ENCODE measurements around the gene C1QTNF9B. TPM values are rescaled to one million over a fixed set of nuclear protein-coding genes. Genes with fewer than 3 reads are reported as not detected.

C1QTNF9B gene
- total RNA-seq, 1 experiment from 2014 or later = not detected

- H3K4me3 ChIP-seq (ENCODE audit: low read length) = no peak overlapping the region
- H3F3A ChIP-seq (ENCODE audit: low read length, unreplicated experiment) = no peaks in the 10 kb centered on the region
- POLR2A ChIA-PET (ENCODE audit: unreplicated experiment) = interaction anchor here (0.7 kb wide), 1 partner anchor 107 kb away, joined by 4 read pairs; no protein-coding TSS in a partner anchor
- CTCF ChIA-PET = no interaction called here
- peak overlapping the region; percentile 9 for H3K27ac ChIP-seq (ENCODE audit: low read length)
- no peaks in the 10 kb centered on the region for H3K79me2 ChIP-seq (ENCODE audit: low read length)
- H3K27me3 ChIP-seq (ENCODE audit: low read length) = no peaks in the 10 kb centered on the region
- H3K9me3 ChIP-seq (ENCODE audit: low read length) = no peaks in the 10 kb centered on the region
- intact Hi-C loops (cut with micrococcal nuclease) = no loop called here
- H2AFZ ChIP-seq (ENCODE audit: low read length) = no peak overlapping the region
- H3K4me2 ChIP-seq (ENCODE audit: low read length) = no peak overlapping the region
- no peak for ATAC-seq
- H3K9ac ChIP-seq (ENCODE audit: low read length) = no peak overlapping the region
- H3K36me3 ChIP-seq (ENCODE audit: low read depth, low read length) = no peaks in the 10 kb centered on the region
- H4K20me1 ChIP-seq (ENCODE audit: low read length) = no peaks in the 10 kb centered on the region
- H3K4me1 ChIP-seq (ENCODE audit: insufficient read depth, low read length) = peaks cover 18% of the 10 kb centered on the region
- no peak for DNase-seq
- no peaks in the 10 kb centered on the region for H3K9me2 ChIP-seq (replicated peaks; ENCODE audit: low read length)
- BruUV-seq (replicated peaks) = no TSS peak
- TF ChIP-seq EZH2 (IDR thresholded peaks at IDR 0.05; ENCODE audit: low read length, unreplicated experiment) (no peak), EZH2phosphoT487 (IDR thresholded peaks at IDR 0.05; ENCODE audit: borderline replicate concordance, low read length) (no peak), CTCF (conservative IDR thresholded peaks at IDR 0.05; ENCODE audit: low read depth, low read length) (no peak)
Observed at GRCh38 chr13:23850134-23850533, 47.2 kb downstream of the C1QTNF9B start.

- CTCF ChIA-PET = no interaction called here
- H3K36me3 ChIP-seq (ENCODE audit: low read depth, low read length) = no peaks in the 10 kb centered on the region
- no peak overlapping the region for H2AFZ ChIP-seq (ENCODE audit: low read length)
- no peaks in the 10 kb centered on the region for H3F3A ChIP-seq (ENCODE audit: low read length, unreplicated experiment)
- H4K20me1 ChIP-seq (ENCODE audit: low read length) = no peaks in the 10 kb centered on the region
- H3K4me1 ChIP-seq (ENCODE audit: insufficient read depth, low read length) = peaks cover 18% of the 10 kb centered on the region
- ATAC-seq (no peak), DNase-seq (no peak)
- no peak overlapping the region for H3K4me3 ChIP-seq (ENCODE audit: low read length)
- no peaks in the 10 kb centered on the region for H3K9me3 ChIP-seq (ENCODE audit: low read length)
- H3K27ac ChIP-seq (ENCODE audit: low read length) = peak overlapping the region; percentile 9
- BruUV-seq (replicated peaks) = no TSS peak
- H3K9me2 ChIP-seq (replicated peaks; ENCODE audit: low read length) = no peaks in the 10 kb centered on the region
- no peak overlapping the region for H3K9ac ChIP-seq (ENCODE audit: low read length)
- H3K27me3 ChIP-seq (ENCODE audit: low read length) = no peaks in the 10 kb centered on the region
- intact Hi-C loops (cut with micrococcal nuclease) = no loop called here
- no peaks in the 10 kb centered on the region for H3K79me2 ChIP-seq (ENCODE audit: low read length)
- POLR2A ChIA-PET (ENCODE audit: unreplicated experiment) = no interaction called here
- TF ChIP-seq EZH2phosphoT487 (IDR thresholded peaks at IDR 0.05; ENCODE audit: borderline replicate concordance, low read length) (no peak), EZH2 (IDR thresholded peaks at IDR 0.05; ENCODE audit: low read length, unreplicated experiment) (no peak)
- no peak overlapping the region for H3K4me2 ChIP-seq (ENCODE audit: low read length)
Observed at GRCh38 chr13:23849670-23850069, 47.6 kb downstream of the C1QTNF9B start.

GRCh38 chr13:23848646-23849141 is 48.6 kb downstream of the C1QTNF9B start:
- no peaks in the 10 kb centered on the region for H3K9me2 ChIP-seq (replicated peaks; ENCODE audit: low read length)
- no peak for ATAC-seq
- no peak overlapping the region for H2AFZ ChIP-seq (ENCODE audit: low read length)
- no peaks in the 10 kb centered on the region for H4K20me1 ChIP-seq (ENCODE audit: low read length)
- H3K4me2 ChIP-seq (ENCODE audit: low read length) = no peak overlapping the region
- TF ChIP-seq EZH2 (IDR thresholded peaks at IDR 0.05; ENCODE audit: low read length, unreplicated experiment) (no peak), EZH2phosphoT487 (IDR thresholded peaks at IDR 0.05; ENCODE audit: borderline replicate concordance, low read length) (no peak), CTCF (conservative IDR thresholded peaks at IDR 0.05; ENCODE audit: low read depth, low read length) (no peak)
- H3K9me3 ChIP-seq (ENCODE audit: low read length) = no peaks in the 10 kb centered on the region
- ChIA-PET POLR2A (ENCODE audit: unreplicated experiment) (interaction anchor here (1.0 kb wide), 1 partner anchor 10 kb away, joined by 4 read pairs; no protein-coding TSS in a partner anchor), CTCF (no interaction called here)
- H3F3A ChIP-seq (ENCODE audit: low read length, unreplicated experiment) = no peaks in the 10 kb centered on the region
- H3K27me3 ChIP-seq (ENCODE audit: low read length) = no peaks in the 10 kb centered on the region
- no peak overlapping the region for H3K9ac ChIP-seq (ENCODE audit: low read length)
- H3K27ac ChIP-seq (ENCODE audit: low read length) = no peak overlapping the region
- H3K4me3 ChIP-seq (ENCODE audit: low read length) = no peak overlapping the region
- H3K4me1 ChIP-seq (ENCODE audit: insufficient read depth, low read length) = peaks cover 18% of the 10 kb centered on the region
- DNase-seq = no peak
- no TSS peak for BruUV-seq (replicated peaks)
- no peaks in the 10 kb centered on the region for H3K79me2 ChIP-seq (ENCODE audit: low read length)
- intact Hi-C loops (cut with micrococcal nuclease) = no loop called here
- H3K36me3 ChIP-seq (ENCODE audit: low read depth, low read length) = no peaks in the 10 kb centered on the region

Measured in PC-3 (cell line).